T-helper 1 cell treated with Interleukin-12 subunit alpha and Interleukin-12 subunit beta and Interleukin-4 antibody, amounts not matched to agents 30 μg/mL and 1 μg/mL, for 36 hours (primary cell): ENCODE measurements around the gene TCF7.
A peak's percentile ranks its signal among the peaks of the same experiment; 100 is the strongest.
"Not testable (repeated sequence)": the region's sequence is repeated elsewhere in the genome, so short reads cannot be mapped to it uniquely, and the experiment has no call there.

Experiments used
- H3K27ac Mint-ChIP-seq: one replicate; pipeline ENCODE4 v1.8.0; 2021; ENCODE audit warnings: mild to moderate bottlenecking, mixed read lengths
- H3K27me3 Mint-ChIP-seq: one replicate; pipeline ENCODE4 v1.8.0; 2021; ENCODE audit warnings: low read depth, mixed read lengths
- H3K36me3 Mint-ChIP-seq: one replicate; pipeline ENCODE4 v1.8.0; 2021; ENCODE audit warnings: low read depth, mixed read lengths
- H3K4me1 Mint-ChIP-seq: one replicate; pipeline ENCODE4 v1.8.0; 2021; ENCODE audit warnings: low read depth, mixed read lengths
- H3K4me3 Mint-ChIP-seq: one replicate; pipeline ENCODE4 v1.8.0; 2021; ENCODE audit warnings: mild to moderate bottlenecking, moderate library complexity, mixed read lengths
- H3K9me3 Mint-ChIP-seq: one replicate; pipeline ENCODE4 v1.8.0; 2021; ENCODE audit warnings: mixed read lengths

The TCF7 gene

GRCh38 chr5:134146651-134147518 lies 32.4 kb downstream of the TCF7 start:
- no peaks in the 10 kb centered on the region for H3K9me3 Mint-ChIP-seq
- no peak overlapping the region for H3K27ac Mint-ChIP-seq
- H3K27me3 Mint-ChIP-seq, result no peaks in the 10 kb centered on the region
- peaks cover 22% of the 10 kb centered on the region for H3K4me1 Mint-ChIP-seq
- no peak overlapping the region for H3K4me3 Mint-ChIP-seq
- peaks cover 50% of the 10 kb centered on the region for H3K36me3 Mint-ChIP-seq

- Mint-ChIP-seq H3K27me3 (no peaks in the 10 kb centered on the region), H3K27ac (no peak overlapping the region)
These were observed 33.8 kb downstream of the TCF7 start for GRCh38 chr5:134148316-134148715.

GRCh38 chr5:134148986-134149539 lies 34.6 kb downstream of the TCF7 start:
- H3K36me3 Mint-ChIP-seq, result peaks cover 50% of the 10 kb centered on the region
- no peak overlapping the region for H3K4me3 Mint-ChIP-seq
- H3K27me3 Mint-ChIP-seq, result no peaks in the 10 kb centered on the region
- no peaks in the 10 kb centered on the region for H3K9me3 Mint-ChIP-seq
- no peak overlapping the region for H3K27ac Mint-ChIP-seq
- peaks cover 21% of the 10 kb centered on the region for H3K4me1 Mint-ChIP-seq

More at GRCh38 chr5:134148316-134148715, 33.8 kb downstream of the TCF7 start:
- Mint-ChIP-seq H3K4me3 (no peak overlapping the region), H3K36me3 (peaks cover 44% of the 10 kb centered on the region), H3K4me1 (peaks cover 22% of the 10 kb centered on the region), H3K9me3 (no peaks in the 10 kb centered on the region)

DNA sequence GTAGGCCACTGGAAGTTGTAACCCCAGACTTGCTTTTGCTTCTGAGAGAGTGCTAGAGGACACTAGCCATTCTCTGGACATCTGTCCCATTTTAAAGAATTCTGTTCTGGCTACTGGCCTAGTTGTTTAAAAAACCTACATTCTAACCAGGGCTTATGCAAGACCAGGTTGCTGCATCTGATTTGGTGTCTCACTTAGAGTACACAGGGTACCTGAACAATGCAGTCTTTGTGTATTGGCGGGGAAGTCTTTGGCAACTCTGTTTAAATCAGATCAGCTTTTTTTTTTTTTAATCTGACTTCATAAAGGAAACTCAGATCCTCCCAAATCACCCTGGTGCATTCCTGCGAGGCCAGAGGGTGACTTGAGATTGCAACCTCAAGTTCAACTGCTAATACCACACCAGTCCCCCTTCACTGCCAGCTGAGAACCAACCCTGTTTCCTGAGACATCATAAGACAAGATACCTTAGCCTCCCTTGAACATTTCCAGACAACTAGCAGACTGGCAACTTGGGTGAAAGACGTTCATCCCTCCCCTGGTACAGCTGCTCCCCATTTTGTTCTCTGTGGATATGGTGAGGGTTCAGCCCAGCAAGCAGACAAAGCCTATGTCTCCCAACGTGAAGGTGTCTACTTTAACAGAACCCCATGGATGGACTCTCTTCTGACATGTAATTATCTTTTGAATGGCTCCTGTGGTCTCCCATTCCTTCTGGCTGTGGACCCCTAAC lies 35.3 kb downstream of the TCF7 start:
- Mint-ChIP-seq H3K27me3 (no peaks in the 10 kb centered on the region), H3K4me1 (peaks cover 20% of the 10 kb centered on the region), H3K27ac (peak overlapping the region; percentile 3), H3K36me3 (peaks cover 50% of the 10 kb centered on the region), H3K9me3 (no peaks in the 10 kb centered on the region), H3K4me3 (no peak overlapping the region)

DNA sequence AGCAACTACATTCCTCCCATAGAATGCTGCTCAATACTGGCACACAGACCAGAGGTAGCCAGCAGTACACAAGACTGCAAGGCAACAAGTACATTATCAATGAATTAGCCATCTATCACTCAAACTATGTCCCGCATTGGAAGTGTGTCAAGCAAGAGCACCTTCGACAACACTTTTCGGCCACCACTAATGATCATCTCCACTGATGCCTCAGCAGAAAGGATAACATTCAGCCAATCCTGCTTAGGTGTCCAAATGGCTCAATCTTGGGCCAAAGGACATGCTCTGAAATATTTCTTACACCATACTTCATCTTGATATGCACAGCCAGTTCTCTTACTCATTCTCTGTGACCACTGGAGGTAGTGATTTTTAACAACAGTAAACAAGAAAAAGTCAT lies 37.2 kb downstream of the TCF7 start:
- Mint-ChIP-seq H3K27me3 (no peaks in the 10 kb centered on the region), H3K9me3 (no peaks in the 10 kb centered on the region), H3K4me1 (peaks cover 24% of the 10 kb centered on the region), H3K4me3 (no peak overlapping the region), H3K27ac (no peak overlapping the region), H3K36me3 (peaks cover 52% of the 10 kb centered on the region)

DNA sequence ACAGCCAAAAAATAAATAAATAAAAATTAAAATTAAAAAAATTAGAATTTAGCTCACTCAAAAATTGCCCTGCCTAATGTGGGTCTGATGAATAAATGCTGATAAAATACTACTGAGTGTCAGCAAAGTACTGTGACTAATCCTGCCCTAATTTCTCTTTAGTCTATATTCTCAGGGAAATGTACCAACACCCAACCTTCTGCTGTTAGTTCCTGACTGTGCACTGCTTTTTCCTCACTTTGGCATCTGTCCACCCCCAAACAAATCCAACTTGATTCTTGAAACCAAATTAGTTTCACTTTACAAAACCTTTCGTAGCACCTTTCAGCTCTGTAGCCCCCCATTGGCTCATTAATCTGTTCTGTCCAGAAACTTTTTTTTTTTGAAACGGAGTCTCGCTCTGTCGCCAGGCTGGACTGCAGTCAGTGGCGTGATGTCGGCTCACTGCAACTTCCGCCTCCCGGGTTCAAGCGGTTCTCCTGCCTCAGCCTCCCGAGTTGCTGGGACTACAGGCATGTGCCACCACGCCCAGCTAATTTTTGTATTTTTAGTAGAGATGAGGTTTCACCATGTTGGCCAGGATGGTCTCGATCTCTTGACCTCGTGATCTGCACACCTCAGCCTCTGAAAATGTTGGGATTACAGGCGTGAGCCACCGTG lies 37.8 kb downstream of the TCF7 start:
- Mint-ChIP-seq H3K4me1 (peaks cover 24% of the 10 kb centered on the region), H3K36me3 (peaks cover 50% of the 10 kb centered on the region)
- not testable (repeated sequence) for H3K4me3 Mint-ChIP-seq, H3K27ac Mint-ChIP-seq, H3K9me3 Mint-ChIP-seq, H3K27me3 Mint-ChIP-seq

DNA sequence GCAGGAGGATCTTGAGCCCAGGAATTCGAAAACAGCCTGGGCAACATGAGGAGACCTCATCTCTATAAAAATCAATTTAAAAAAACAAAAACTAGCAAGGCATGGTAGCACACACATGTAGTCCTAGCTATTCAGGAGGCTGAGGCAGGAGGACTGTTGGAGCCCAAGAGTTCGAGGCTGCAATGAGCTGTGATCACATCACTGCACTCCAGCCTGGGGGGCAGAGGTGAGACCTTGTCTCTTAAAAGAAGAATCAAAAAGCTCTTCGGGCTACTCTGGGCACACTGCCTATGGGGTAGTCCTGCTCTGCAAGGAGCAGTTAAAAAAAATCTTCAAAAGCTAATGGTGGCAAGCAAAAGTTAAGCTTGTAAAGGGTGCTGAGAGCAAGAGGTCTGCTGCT lies 38.8 kb downstream of the TCF7 start:
- peaks cover 57% of the 10 kb centered on the region for H3K36me3 Mint-ChIP-seq

GRCh38 chr5:134153657-134154056 lies 39.2 kb downstream of the TCF7 start:
- H3K27me3 Mint-ChIP-seq, result no peaks in the 10 kb centered on the region
- H3K4me3 Mint-ChIP-seq, result no peak overlapping the region
- peaks cover 22% of the 10 kb centered on the region for H3K4me1 Mint-ChIP-seq
- peaks cover 60% of the 10 kb centered on the region for H3K36me3 Mint-ChIP-seq
- H3K9me3 Mint-ChIP-seq, result no peaks in the 10 kb centered on the region
- H3K27ac Mint-ChIP-seq, result no peak overlapping the region

More for the DNA sequence above, 38.8 kb downstream of the TCF7 start:
- Mint-ChIP-seq H3K27me3 (no peaks in the 10 kb centered on the region), H3K4me3 (no peak overlapping the region), H3K9me3 (no peaks in the 10 kb centered on the region), H3K4me1 (peaks cover 23% of the 10 kb centered on the region), H3K27ac (no peak overlapping the region)

GRCh38 chr5:134161513-134162395 lies 47.3 kb downstream of the TCF7 start:
- no peaks in the 10 kb centered on the region for H3K27me3 Mint-ChIP-seq
- H3K36me3 Mint-ChIP-seq, result peaks cover 59% of the 10 kb centered on the region
- H3K4me3 Mint-ChIP-seq, result no peak overlapping the region
- H3K4me1 Mint-ChIP-seq, result peaks cover 9% of the 10 kb centered on the region
- H3K27ac Mint-ChIP-seq, result no peak overlapping the region
- H3K9me3 Mint-ChIP-seq, result peaks cover 3% of the 10 kb centered on the region

DNA sequence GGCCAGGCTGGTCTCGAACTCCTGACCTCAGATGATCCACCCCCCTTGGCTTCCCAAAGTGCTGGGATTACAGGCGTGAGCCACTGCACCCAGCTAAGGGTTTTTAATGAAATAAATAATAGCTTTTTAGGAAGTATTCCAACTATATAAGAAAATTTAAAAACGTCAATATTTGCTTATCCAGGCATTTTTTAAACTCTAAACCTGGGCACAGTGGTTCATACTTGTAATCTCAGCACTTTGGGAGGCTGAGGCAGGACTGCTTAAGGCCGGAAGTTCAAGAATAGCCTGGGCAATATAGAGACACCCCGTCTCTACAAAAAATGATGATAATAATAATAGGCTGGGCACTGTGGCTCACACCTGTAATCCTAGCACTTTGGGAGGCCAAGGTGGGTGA lies 48.1 kb downstream of the TCF7 start:
- H3K4me3 Mint-ChIP-seq, result no peak overlapping the region
- peaks cover 55% of the 10 kb centered on the region for H3K36me3 Mint-ChIP-seq
- H3K27me3 Mint-ChIP-seq, result no peaks in the 10 kb centered on the region
- peaks cover 9% of the 10 kb centered on the region for H3K4me1 Mint-ChIP-seq
- H3K27ac Mint-ChIP-seq, result no peak overlapping the region
- H3K9me3 Mint-ChIP-seq, result peaks cover 3% of the 10 kb centered on the region

DNA sequence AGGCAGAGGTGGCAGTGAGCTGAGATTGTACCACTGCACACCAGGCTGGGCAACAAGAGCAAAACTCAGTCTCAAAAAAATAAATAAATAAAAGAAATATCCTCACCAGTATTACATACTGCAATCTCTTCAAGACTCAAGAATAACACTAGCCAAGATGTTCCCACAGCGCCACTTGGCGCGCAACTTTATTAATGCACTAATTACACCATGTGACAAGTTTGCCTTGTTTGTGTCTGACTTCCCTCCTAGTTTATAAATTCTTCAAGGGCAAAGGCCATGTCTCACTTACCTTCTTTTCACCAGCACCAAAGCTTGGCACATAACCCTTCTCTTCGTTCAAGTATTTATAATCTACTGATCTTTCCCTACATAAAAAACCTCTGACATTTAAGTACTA lies 57.5 kb downstream of the TCF7 start:
- Mint-ChIP-seq H3K4me1 (peaks cover 23% of the 10 kb centered on the region), H3K27ac (no peak overlapping the region), H3K4me3 (no peak overlapping the region), H3K36me3 (peaks cover 28% of the 10 kb centered on the region), H3K9me3 (no peaks in the 10 kb centered on the region), H3K27me3 (no peaks in the 10 kb centered on the region)

DNA sequence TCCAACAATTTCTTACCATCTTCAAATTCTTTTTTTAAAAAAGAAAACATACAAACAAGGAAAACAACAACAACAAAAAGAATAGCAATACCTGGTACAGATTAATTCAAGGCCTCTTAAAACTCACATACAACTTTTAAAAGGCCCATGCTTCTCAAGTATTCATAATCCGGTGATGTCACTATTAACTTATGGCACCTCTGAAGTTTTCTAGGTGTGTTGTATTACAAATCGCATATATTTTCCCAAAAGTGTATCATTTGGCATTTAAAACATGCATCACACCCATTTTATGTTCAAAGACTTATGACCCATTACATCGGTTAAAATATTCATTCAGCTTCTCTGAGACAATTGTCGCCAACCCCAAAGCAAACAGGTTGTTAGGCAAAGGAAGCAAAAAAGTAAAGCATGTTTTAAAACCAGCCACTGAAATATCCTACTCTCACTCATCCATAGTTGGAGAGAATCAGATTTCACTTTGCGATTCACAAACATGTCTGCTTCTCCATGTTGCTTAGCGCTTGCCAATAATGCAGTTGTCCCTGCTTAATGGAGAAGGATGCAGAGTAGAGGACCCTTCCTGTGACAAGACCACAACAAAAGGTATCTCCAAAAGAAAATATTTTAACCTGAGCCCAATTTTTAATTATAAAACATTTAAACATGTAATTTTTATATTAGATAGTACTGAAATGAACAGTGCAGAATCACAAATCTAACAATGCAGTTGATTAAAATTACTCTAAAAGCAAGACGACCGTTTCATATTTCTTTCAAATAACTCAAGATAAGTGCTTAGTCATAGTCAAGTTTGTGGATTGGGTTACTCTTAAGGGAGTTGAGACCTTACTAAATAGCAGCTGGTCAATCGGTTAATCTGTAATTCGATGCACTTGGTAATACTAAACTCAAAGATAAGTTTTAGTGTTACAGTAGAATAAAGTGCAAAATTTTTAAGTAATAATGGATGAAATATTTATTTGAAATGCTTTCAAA lies 60.7 kb downstream of the TCF7 start:
- Mint-ChIP-seq H3K36me3 (peaks cover 21% of the 10 kb centered on the region), H3K27me3 (peaks cover under 1% of the 10 kb centered on the region), H3K9me3 (no peaks in the 10 kb centered on the region), H3K4me1 (peaks cover 26% of the 10 kb centered on the region), H3K4me3 (peak overlapping the region; percentile 96), H3K27ac (peak overlapping the region; percentile 95)
